ENCODE results near the gene ME3.

ME3 gene

DNA sequence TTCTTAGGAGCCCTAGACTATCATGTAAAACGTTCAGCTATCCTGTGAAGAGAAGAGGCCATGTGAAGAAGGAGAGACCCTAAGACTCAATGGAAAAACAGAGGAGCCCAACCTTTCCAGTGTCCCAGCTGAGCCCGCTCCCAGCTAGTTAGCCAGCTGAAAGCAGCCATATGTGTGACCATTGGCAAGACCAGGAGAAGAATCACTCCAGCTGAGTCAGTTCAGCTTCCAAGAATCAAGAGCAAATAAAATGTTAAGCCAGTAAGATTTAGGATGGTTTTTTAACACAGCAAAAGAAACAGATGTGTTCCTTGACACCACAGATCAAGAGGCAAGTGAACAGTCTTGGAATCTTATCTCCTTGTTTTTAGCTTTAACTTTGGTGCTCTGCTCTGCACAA is 189.7 kb downstream of the ME3 start:
- DNase-seq = no peak

DNA sequence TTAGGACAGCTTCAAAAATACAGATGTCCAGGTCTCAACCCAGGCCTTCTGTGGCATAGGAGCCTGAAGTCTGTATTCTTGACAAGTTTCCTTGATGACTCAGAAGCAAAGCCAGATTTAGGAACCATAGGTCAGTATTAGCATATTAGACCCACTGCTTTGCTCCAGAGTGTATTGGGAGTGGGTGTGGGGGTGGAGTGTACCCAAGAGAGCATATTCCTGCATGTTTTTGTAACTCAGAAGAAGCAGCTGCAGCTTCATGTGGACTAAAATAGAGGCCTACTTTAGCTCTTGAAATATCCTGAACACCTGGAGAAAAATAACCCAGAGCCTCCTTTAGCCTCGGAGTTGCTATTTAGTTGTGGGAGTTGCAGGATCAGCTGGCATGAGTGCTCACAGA is 191.0 kb downstream of the ME3 start:
- no peak for DNase-seq

DNA sequence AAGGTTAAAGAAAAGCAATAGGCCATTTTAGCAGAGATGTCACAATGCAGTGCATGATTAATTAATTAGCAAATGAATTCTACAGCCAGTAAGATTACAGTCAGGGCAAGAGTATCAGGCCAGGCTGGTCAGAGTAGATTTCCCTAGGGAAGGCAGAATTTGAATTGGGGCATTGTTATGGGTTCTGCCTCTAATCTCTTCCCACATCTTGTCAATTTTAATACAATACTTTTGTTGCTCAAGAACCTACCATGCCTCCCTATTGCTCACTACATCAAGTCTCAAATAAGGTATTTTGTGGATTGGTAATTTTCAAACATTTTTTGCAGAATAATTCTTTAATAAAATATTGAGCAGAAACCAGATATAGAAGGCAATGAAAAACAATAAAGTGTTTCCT is 194.1 kb downstream of the ME3 start:
- DNase-seq = no peak

DNA sequence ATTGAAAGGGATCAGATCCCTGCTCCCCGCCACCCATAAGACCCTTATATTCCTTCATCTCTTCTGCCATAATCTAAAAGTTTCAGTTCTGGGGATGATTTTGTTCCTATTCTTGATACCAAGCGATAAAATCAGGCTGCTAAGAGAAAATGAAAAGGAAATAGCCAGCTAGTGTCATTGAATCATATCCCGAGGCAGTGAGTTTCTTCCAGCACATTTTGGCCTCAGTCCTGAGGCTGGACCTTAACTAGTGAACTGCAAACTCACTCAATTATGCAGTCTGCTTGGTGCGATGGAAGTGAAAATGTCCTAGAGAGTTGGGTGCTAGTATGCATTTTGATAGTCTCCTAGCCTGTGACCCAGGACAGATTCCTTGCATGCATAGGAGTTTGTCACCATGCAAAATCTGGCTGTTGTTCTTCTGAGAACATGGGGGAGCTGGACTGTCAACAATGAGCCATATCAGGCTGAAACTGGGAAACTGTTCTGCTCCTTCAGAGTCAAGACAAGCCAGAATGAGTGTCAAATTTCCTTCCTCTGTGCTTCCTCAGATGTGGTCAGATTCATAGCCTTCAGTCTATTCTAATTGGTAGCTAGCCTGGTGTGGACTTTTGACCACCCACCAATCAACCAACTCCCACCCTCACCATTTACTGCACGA is 194.8 kb downstream of the ME3 start:
- DNase-seq = no peak

DNA sequence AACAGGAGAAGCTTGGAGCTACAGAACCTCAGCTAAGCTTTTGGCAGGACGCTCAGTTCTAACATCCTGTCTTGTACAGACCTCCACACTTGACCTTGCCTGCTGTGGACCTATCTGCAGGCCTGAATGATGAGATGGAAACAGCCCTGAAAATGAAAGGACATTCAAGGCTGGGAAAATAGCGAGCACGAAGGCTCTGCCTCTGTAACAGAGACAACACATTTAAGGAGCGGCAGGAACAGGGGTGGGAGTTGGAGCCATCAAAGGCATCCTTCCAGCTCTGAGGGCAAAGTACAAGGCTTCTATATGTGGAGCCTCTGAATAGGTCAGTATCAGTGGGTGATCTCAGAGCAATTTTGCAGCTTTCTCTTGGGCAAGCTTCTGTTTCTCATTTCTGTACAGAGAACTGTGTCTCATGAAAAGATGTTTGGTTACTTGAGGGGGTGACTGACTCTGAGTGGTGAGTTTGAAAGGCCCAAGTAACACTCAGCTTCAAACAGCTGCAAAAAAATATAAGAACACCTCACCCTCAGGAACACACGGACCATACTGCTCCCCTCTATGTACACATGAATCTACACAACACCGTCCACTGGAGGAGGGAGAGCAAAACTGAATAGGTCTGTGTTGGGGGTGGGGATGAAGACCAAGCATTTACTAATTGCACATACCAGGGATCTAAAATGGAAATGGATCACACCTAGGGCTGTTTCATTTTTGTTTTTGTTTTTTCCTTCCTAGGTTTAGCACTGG is 196.1 kb downstream of the ME3 start:
- DNase-seq = no peak

DNA sequence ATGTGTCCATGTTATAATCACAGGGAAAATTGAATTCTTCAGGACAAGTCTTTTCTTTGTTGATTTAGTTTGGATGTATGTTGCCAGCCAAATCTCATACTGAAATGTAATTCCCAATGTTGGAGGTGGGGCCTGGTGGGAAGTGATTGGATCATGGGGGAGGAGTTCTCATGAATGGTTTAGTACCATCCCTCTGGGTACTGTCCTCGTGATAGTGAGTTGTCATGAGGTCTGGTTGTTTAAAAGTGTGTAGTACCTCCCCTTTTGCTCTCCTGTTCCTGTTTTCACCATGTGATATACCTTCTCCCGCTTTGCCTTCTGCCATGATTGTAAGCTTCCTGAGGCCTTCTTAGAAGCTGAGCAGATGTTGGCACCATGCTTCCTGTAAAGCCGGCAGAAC is 197.4 kb downstream of the ME3 start:
- DNase-seq = no peak

DNA sequence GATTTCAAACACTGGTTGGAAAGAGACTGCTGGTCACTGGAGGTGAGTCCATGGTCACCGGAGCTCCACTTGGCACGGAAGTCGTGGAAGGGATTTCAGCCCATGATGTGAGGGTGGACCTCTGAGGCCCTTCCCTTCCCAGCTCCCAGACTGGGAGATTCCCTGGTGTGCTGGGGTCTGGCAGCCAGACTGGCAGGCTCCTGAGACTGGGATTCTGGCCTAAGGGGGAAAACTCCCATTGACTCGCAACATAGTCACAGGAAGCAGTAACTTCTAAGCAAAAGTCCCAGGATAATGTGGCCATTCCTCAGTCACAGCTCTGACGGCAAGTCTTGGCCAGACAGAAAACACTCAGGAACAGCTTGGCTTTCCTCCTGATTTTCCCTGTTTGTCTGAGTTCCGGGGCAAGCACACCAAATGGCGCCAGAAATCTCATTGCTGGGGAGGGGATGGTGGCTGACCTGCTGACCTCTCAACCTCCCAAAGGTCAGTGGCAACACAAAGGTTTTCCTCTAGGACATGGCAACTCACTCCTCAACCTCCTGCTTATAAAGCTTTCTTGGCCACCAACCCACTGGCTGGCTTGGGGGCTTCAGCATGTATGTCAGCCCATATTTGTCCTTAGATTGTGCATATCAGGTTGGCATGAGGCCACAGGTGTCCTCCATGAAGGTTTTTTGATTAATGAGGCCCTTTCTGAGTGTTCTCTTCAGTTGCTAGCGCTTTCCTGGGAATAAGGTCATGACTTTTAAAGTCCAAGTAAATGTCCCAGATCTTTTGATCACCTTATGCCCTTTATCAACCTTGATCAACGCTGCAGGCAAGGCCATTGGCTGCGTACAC is 198.2 kb downstream of the ME3 start:
- no peak for DNase-seq

DNA sequence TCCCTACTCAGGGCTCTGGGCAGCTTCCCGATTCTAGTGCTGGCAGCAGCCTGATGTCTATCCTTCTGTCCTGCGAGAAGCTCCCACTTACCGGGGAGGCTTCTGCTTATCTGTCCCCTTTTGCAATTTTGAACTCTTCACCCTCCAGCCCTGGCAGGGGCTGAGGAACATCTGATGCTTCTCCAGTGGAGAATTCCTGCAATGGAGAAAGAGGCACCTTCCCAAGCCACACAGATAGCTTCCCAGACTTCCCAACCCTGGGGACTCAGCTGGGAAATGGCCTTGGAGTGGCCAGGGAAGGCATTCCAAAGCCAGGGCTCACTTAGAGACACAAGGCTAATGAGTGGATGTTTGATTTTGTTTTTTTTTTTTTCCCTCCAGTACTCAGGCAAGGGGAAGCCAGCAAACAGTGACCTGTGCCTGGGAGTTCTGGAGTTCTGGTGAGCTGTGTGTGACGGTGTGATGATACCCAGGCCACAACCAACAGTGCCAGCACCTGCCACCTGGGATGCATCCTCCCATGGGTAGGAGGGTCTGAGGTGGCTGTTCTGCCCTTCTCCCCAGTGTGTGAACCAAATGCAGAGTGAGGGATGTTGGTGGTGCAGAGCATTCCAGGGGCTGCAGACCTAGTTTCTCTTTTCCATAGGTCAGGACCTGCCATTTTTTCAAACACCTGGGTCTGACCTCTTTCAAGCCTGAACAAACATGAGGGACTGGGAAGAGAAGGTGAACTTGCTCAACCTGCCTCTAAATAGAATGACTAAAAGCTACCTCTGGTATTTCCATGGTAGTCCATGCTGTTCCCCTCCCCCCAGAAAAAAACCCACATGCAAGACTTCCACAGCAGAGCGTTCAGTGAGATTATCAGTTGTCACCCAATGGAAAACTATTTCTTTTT is 202.7 kb downstream of the ME3 start:
- DNase-seq = no peak

DNA sequence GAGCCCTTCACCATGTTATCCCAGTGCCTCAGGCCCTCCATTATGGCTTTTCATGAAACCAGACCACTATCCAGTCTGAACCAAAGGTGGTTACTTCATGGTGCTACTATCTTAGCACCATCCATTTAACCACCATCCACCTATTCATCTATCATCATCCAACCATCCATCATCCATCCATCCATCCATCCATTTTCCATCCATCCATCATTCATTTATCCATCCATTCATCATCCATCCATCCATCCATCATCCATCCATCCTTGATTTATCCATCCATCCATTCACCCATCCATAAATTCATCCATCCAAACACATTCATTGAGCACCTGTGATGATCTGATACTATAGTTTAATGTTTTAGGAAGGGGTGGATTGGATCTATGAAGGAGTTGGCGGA is 204.2 kb downstream of the ME3 start:
- no peak for DNase-seq

DNA sequence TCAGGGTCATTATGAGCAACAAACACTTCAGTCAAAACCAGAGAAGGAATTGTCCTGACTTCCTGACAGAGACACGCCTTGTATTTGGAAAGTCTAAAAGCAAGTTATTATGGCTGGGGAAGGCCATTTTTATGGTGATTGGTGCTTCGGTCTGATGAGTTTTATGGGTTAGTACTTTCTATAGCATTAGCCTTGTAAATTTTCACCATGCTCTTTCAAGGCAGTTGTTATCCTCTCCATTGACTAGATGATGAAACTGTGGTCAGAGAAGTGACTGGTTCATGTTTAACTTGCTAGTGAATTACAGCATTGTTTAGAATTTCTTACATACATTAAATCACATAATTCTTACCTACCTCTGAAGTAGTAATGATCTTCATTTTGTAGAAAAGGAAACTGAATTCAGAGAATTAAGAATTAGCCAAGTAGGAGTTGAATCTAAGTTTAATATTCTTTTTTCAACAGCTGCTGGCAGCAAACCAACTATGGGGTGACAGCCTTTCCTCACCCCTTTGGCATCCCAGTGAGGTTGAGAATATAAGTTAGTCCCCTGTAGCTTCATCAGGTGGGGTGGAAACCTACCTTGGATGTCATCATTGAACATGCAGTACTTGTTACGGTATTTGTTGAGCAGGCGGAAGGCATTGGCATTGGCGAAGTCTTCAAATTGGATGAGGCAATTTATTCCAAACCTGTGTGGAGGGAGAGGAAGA is 207.8 kb downstream of the ME3 start:
- DNase-seq = no peak

DNA sequence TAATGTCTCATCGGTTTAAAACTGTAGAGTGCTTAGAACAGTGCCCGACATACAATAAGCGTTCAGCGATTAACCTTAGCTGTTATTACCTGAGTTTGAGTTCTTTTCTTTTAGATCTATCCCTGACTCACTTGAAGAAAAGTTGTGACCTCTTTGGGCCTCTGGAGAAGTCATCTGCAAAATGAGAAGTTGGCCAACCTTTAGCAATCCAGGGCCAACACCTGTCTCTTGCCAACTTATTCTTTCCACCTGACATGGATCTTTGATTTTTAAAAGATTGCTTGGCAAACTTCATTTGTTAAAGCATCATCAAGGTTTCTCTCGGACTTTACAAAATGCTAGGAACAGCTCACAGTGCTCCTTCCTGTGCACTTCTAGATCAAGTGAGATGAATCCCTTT is 208.5 kb downstream of the ME3 start:
- DNase-seq = no peak

DNA sequence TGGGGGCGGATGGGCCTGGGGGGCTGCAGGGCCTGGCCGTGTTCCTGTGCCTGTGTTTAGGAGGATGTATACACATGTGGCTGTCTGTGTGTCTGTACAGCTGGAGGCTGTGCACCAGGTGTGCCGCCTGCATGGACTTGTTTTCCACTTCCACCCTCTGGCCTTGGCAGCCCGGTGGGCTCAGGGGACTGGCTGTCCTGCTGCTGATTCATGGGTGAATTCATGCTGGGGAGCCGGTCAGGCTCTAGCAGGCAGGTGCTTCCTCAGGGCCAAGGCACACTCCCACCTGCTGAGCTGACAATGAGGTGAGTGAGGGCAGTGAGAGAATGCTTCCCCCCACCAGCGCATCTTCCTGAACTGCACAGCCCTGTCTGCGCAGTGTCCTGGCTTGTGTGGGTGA is 209.3 kb downstream of the ME3 start:
- DNase-seq = no peak

DNA sequence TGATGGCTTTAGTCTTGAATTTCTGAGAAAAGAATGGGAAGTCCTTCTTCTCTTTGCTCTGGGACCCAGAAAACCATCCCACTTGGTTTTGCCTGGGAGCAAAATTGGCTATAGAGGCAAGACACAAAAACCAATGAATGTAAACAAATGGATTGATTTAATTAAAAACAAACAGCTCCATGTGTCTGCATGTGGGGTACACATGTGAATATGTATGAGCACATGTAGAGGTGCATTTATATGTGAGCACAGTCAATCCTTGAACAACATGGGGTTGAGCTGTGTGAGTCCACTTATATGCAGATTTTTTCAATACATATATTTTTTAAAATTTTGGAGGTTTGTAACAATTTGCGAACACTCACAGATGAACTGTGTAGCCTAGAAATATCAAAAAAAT is 210.5 kb downstream of the ME3 start:
- DNase-seq = no peak

DNA sequence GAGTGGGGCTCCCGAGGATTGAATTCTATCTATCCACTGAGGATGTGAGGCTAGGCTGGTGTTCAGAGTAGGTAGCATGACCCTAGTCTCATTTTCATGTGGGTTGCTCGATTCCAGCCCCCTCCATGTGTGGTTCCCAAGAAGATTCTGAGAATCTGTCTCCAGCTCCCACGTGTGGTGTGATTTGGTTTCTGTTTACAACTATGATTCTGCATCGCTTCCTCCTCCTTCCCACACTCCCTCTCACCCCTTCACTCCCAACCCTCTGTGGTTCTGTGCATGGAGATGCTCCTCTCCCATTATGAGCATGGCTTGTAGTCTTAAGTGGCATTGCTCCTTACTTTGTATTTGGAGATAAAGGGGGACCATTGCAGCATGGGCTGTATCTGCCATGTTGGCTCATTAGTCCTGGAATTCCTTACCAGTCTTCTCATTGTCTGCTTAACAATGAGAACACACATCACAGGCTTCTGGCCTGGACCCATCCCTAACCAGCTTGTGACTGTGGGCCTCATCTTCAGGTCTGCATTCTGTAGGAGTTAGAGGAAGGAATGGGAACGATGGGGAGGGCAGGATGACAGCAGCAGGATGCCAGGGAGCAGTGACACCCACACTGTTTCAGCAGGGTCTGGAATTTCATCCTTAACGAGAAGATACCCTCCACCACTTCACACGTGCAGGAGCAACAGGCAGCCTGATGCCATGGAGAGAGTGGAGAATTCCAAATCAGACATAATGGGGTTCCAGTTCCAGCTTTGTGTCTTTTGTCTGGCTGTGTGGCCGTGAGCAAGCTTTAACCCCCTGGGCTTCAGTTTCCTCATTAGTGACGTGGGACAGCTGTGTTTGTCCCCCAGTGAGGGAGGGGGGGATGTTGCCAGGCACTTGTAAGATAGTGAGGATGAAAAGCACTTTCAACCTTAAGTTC is 211.7 kb downstream of the ME3 start:
- no peak for DNase-seq

DNA sequence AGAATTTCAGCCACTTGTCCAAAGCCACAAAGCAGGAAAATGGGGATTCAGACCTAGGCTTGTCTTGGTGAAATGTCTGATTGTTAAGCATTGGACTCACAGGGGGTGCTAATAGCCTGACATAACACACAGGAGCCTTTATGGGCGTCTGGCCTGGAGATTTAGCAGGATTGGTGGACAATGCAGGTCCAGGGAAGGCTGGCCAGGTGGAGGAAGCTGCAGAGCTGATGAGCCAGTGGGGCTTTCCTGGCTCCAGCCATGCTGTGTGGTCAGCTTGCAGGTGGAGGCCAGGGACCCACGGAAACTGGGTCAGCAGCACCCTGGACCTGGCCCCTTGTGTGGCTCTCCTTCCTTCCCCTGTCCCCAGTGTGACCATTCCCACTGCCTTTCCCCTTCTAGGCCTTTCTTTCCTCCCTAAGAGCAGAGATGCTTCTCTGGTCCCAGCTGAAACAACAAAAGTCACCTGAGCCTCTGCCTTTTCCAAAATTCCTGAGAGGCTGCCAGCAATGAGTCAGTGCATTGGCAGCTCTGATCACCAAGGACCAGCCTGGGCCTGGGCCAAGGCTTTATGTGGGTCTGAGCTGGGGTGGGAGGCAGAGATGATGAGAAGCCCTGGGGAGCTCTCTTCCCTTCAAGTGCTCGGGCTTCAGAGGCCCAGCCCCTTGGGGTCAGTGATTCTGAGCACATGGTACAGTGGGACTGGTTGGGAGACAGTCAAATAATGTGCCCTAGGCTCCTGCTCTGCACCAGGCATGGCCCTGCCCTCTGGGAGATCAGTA is 212.5 kb downstream of the ME3 start:
- no peak for DNase-seq

DNA sequence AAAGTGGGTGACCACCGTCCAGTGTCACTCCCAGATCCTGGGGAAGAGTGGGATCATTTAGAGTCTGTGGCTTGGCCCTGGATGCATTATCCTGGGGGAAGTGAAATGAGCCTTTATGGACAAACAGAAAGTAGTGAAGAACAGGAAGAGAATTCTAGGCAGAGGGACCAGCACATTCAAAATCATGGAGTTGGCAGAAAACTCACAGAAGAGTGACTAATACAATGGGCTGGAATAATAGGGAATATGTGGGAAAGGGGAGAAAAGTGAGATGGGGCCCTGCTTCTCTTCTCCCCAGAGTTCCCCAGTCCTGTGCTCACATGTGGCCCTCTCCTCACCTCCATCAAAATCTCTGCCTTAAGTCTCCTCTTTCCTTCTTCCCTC is 213.4 kb downstream of the ME3 start:
- no peak for DNase-seq

DNA sequence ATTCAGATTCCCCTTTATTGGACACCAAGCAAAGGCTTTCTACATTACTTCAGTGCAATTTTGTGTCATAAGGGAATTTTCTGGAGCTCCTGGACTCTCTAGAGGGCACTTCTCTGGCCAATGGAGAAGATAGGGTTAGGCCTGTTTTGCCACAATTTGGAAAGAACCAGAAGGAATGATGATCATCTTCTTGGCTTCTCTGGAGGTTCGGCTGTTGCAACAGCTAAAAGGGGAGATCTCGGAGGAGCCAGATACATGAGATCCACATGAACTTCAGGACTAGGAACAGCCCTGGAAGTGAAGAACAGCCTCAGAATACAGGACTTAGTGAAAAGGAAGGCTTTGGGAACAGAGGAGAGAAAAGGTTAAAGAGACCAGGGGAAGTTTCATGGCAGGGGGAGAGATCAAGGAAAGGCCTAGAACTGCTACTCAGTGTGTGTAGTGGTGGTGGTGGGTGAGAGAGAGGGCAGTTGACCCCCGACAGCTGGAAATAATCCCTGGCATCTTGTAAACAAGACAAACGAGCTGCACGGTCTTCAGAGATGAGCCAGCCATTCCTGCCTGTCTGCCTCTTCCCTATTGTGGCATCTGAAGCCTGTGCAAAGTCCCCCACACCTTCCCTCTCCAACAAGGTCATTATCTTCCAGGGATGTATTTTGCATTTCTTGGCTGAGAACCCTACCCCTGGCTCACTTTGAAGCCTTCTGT is 214.0 kb downstream of the ME3 start:
- DNase-seq = no peak

DNA sequence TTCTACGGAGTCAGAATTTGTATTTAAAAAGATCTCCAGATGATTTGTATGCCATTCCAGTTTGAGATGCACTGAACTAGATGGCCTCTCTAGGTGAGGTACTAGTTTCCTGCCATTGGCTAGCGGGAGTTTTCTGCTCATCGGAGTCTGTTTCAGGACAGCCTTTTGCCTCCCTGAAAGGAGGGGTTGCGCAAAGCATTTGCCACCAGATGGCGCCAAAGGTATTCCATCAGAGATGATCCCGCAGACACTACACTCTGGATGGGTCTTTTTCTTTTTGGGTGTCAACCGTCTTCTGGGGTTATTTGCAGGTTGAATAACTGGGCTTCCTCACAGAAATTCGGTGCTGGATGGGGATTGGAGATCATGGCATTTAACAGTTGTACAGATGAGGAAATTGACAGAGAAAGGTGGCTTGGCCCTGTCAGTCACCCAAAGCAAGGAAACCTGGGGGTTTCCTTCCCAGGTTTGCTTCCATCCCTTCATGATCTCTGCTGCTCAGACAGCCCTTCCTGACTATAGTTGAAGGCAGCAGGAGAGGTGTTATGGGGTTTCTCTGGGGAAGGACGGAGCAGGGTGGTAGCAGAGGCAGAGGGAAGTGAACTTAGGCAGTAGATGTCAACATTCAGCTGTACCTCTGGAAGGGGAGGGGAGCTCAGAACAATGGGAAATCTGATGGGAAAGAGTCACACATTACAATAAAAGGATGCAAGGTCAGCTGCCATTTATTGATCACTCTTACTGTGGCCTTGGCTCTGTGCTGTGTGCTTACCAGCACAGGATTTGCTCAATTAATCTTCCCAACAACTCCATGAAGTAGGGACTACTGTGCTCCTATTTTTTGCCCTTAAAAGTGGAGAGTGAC is 216.1 kb downstream of the ME3 start:
- peak; percentile 61 for DNase-seq

Data from NCI-H510A (cell line).